HG03064 (cell line): ENCODE measurements around the gene ADTRP.
"Not testable (repeated sequence)": the region's sequence is repeated elsewhere in the genome, so short reads cannot be mapped to it uniquely, and the experiment has no call there.

Experiments
- ATAC-seq: cut with Tn5 transposase; IDR thresholded peaks from one replicate; pipeline ENCODE4 v1.9.1; 2021; ENCODE audit warnings: low read depth; ENCODE audit not compliant: unreplicated experiment

Gene ADTRP

DNA sequence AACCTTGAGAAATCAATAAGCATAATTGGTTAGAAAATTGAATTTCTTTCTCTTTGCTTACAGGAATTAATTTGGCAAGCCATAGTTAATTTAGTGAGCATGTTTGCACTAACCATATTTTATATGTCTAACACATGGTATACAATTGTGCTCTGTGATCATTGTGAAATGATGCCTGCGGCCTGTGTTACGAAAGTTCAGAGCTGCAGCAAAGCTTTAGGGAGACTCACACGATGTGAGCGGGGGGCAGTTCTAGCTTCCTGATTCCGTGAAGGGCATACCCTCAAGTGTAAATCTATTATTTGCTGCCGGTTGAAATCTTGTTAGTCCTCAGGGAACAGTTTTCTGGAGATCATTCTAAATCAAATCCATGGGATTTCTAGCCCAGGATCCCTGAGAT, 25.5 kb upstream of the ADTRP start:
- ATAC-seq, result no peak

DNA sequence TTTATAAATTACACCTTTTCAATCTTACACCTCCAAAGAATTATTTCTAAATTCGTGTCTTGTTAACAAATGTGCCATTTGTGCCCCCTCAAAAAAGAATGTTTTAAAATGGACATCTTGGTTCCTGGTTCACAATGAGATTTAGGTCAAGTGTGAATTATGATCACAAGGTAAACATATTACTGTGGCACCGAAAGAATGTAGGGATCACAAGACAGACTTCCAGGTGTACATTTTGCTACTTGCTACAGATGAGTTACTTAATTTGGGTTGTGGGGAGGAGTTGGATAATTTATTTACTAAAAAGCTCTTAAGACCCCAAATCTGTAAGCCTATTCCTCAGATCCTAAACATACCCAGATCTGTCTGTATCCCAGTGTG, 25.0 kb upstream of the ADTRP start:
- no peak for ATAC-seq

DNA sequence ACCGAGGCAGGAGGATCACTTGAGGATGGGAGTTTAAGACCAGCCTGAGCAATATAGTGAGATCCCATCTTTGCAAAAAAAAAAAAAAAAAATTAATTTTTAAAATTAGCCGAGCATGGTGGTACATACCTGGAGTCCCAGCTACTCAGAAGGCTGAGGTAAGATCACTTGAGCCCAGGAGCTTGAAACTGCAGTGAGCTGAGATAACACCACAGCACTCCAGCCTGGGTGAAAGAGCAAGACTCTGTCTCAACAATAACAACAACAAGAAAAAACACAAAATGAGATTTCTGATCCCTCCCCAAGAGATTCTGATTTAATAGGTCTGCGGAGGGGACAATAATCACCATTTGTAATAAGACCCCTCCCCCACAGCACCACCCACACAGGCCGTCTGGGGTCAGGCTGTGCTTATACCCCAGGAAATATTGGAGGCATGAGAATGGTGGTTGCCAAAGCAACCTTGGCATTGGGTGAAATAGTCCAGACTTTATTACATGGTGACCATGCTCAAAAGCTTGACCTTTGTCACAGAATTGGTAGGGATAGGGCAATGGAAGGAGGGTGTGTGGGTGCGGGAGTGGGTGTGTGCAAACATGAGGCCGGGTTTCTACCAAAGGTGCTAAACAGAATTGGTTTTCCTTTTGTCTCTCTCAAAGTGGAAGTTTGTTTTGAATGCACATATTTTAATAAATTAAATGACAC, 24.4 kb upstream of the ADTRP start:
- ATAC-seq, result no peak

DNA sequence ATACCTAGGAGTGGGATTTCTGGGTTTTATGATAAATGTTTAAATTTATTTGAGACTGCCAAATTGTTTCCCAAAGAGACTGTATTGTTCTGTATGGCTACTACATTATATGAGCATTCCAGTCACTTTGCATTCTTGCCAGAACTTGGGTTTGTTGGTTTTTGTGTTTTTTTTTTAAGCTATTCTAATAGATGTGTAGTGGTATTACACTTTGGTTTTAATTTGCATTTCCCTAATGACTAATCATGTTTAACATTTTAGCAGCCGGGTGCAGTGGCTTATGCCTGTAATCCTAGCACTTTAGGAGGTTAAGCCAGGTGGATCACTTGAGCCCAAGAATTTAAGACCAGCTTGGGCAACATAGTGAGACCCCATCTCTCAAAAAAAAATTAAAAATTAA, 21.9 kb upstream of the ADTRP start:
- not testable (repeated sequence) for ATAC-seq

DNA sequence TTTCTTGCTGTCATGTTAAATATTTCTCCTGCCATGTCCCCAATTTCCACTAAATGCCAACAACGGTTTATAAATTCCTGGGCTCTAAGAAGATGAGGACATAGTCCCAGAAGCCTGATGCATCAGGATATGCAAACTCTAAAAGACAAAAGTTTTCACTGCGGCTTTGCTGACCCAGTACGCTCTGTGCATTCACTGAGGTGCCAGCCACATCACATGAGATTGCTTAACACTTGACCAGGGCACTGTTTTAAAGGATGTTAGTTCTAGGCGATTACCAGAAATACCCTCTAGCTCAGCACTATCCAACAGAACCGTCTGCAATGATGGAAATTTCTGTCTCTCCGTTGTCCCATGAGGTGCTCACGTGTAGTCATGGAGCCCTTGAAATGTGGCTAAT, 19.9 kb upstream of the ADTRP start:
- ATAC-seq, result no peak

DNA sequence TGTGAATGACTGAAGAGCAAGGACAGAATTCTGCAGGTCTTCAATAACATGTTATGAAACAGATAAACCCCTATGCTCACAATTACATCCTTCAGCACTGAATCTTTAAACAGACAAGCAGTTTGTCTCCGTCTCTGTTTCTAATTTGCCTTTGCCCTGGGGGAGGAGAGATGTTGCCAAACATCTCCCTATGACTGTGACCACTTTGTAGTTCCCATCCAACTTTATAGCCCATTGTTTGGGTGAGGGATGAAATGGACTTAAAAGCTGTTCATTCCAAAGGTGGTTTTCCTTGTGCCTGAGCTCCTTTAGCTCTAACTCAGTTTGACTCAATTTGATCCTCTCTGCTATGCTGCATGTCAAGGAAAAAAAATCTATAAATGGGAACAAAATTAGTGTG, 19.5 kb upstream of the ADTRP start:
- no peak for ATAC-seq

DNA sequence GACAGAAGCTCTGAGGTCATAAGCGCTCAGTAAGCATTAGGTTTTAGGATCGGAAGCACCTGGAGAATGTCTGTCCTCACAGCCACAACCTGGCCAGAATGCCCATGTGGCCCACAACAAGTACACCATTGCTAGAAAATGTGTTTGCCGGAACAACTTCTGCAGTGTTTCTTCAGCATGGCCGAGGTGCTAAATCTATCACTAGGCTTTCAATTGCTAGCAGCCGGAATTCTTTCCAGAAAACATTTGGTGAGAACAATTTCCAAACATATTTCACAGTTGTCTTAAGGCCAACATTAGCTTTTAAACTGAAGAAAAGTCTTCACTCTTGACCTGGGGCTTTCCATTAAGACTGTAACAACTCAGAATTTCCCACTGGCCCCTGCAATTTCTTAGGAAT, 18.2 kb upstream of the ADTRP start:
- ATAC-seq, result no peak

- ATAC-seq, result no peak
Measured at GRCh38 chr6:11795403-11795802, 16.8 kb upstream of the ADTRP start.

GRCh38 chr6:11793277-11793676, 14.7 kb upstream of the ADTRP start:
- no peak for ATAC-seq

- no peak for ATAC-seq
Measured at GRCh38 chr6:11791354-11792107, 12.9 kb upstream of the ADTRP start.

- ATAC-seq, result no peak
Measured at GRCh38 chr6:11789744-11790143, 11.1 kb upstream of the ADTRP start.

GRCh38 chr6:11788043-11788442, 9.4 kb upstream of the ADTRP start:
- ATAC-seq, result no peak

GRCh38 chr6:11785774-11786579, 7.4 kb upstream of the ADTRP start:
- peak; percentile 89 for ATAC-seq

DNA sequence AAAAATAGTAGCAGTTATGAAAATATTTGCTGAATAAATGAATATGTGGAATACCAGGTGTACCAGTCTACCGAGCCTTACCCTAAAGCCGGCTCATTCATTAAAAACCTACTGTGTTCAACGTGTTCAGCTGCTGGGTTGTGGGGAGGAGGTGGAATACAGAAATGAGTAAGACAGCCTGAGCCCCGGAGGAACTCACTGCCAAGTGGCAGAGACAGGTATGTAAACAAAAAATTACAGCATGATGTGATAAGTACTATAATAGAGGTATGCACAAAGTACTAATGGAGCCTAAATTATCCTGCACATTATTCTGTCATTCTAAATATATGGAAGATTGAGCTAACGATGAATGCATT, 6.8 kb upstream of the ADTRP start:
- peak; percentile 32 for ATAC-seq

DNA sequence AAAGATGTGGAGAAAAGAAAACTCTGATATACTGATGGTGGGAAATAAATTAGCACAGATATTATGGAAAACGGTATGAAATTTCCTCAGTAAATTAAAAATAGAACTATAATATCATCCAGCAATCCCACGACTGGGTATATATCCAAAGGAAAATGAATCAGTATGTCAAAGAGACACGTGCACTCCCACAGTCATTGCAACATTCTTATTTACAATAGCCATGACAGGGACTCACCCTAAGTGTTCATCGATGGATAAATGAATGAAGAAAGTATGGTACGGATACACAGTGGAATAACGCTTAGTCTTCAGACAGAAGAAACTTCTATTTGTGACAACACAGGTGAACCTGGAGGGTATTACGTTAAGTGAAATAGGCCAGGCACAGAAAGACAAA, 5.7 kb upstream of the ADTRP start:
- ATAC-seq, result no peak

DNA sequence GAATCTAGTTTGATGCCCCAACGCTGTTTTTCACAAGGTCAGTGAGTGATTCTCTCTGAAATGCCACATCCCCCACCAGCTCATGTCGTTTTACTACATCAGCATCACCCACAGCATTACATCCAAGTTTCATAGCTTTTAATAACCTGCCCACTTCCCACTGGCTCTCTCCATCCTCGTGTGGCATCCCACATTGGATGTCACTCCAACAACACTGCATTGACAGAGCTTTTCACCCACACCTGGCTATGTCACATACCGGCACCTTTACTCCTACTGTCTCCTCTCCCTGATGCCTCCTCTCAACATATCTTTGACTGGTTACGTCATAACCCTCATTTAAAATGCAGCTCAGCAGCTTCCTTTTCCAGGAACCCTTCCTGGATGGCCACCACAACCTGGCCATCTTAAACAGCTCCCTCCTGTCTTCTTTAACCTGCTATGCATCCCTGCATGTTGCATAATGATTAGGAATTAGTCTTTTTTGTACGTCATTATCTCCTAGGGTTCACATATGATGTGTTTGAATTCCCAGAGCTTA, 5.0 kb upstream of the ADTRP start:
- ATAC-seq, result no peak

DNA sequence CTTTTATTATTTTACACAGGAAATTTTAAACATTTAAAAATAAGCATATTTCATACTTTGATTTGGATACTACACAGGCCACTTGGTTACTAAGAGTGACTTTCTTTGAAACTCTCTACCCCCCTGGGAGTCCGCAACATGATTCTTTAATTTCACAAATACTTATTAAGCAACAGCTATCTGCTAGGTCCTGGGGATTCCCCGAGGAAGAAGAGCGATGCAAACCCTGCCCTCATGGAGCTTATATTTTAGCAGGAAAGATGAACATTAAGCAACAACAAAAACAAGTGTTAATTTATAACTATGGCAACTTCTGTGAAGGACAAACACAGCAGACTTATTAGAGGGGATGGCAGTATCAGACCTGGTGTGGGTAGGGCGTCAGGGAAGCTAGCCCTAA, 3.9 kb upstream of the ADTRP start:
- ATAC-seq, result no peak

- no peak for ATAC-seq
Measured at GRCh38 chr6:11780097-11780428, 1.5 kb upstream of the ADTRP start.

GRCh38 chr6:11779329-11780096, 910 bp upstream of the ADTRP start:
- no peak for ATAC-seq

- ATAC-seq, result no peak
Measured at GRCh38 chr6:11778036-11778435, 567 bp downstream of the ADTRP start.
